Endodermal cell (in vitro differentiated cells): ENCODE results near the gene NXF1. TPM values are rescaled to one million over a fixed set of nuclear protein-coding genes. Genes with fewer than 3 reads are reported as not detected.
A peak's percentile ranks its signal among the peaks of the same experiment; 100 is the strongest.

Experiments
- DNase-seq: peaks from one replicate; pipeline ENCODE4 v3.0.0-alpha.2; 2017
- H3K27ac ChIP-seq: 2 replicates; pipeline ENCODE4 v1.5.1; 2013; ENCODE audit warnings: mild to moderate bottlenecking, low read depth, low read length, moderate library complexity
- H3K27me3 ChIP-seq: 2 replicates; pipeline ENCODE4 v1.6.1; 2013; ENCODE audit warnings: mild to moderate bottlenecking, low read length, moderate library complexity; ENCODE audit not compliant: insufficient read depth, control insufficient read depth, poor library complexity, severe bottlenecking
- H3K36me3 ChIP-seq: 2 replicates; pipeline ENCODE4 v1.7.0; 2013; ENCODE audit warnings: mild to moderate bottlenecking, low read length, moderate library complexity; ENCODE audit not compliant: control insufficient read depth, insufficient read depth
- H3K4me1 ChIP-seq: one replicate; pipeline ENCODE4 v1.7.0; 2013; ENCODE audit warnings: low read length; ENCODE audit not compliant: control insufficient read depth, insufficient read depth
- H3K4me3 ChIP-seq: 2 replicates; pipeline ENCODE4 v1.5.1; 2013; ENCODE audit warnings: mild to moderate bottlenecking, low read length, moderate library complexity
- H3K9ac ChIP-seq: 2 replicates; pipeline ENCODE4 v1.6.1; 2013; ENCODE audit warnings: mild to moderate bottlenecking, low read length, moderate library complexity; ENCODE audit not compliant: poor library complexity, severe bottlenecking; ENCODE audit errors: extremely low read depth
- H3K9me3 ChIP-seq: 2 replicates; pipeline ENCODE4 v1.6.1; 2013; ENCODE audit warnings: mild to moderate bottlenecking, low read length, moderate library complexity; ENCODE audit not compliant: control insufficient read depth
- H3K27ac Mint-ChIP-seq: 2 replicates; pipeline ENCODE4 v1.8.0; 2020; ENCODE audit warnings: mixed read lengths
- H3K27me3 Mint-ChIP-seq: 2 replicates; pipeline ENCODE4 v1.8.0; 2021; ENCODE audit warnings: mild to moderate bottlenecking, mixed read lengths; ENCODE audit not compliant: insufficient read depth
- H3K36me3 Mint-ChIP-seq: 2 replicates; pipeline ENCODE4 v1.8.0; 2020; ENCODE audit warnings: low read depth, mixed read lengths
- H3K4me1 Mint-ChIP-seq: 2 replicates; pipeline ENCODE4 v1.8.0; 2020; ENCODE audit warnings: mixed read lengths
- H3K4me3 Mint-ChIP-seq: 2 replicates; pipeline ENCODE4 v1.8.0; 2020; ENCODE audit warnings: mild to moderate bottlenecking, moderate library complexity, mixed read lengths
- H3K9me3 Mint-ChIP-seq: 2 replicates; pipeline ENCODE4 v1.8.0; 2020; ENCODE audit warnings: mild to moderate bottlenecking, mixed read lengths
- WGBS, 2 experiments: methylation state at CpG; one replicate each; pipeline versions ENCODE4 v1.1.5 to v1.1.7; 2013; ENCODE audit warnings: missing lambda C conversion rate in 2 of 2, mixed read lengths in 1 of 2; ENCODE audit not compliant: insufficient coverage in 1 of 2, insufficient read length in 1 of 2; 5-methylcytosine and 5-hydroxymethylcytosine counted together
- total RNA-seq, 2 donors: library from RNA; stranded (reverse); fragmentation: NEBNext Ultra II Directional in 1 of 2; extraction: Animal tissue kit (Norgen Biotek cat#: 25700) in 1 of 2; gene quantifications; 2 replicates in 1 of 2; 3 replicates in 1 of 2; pipeline ENCODE4 v1.2.1, GENCODE V29; 2021
- TF ChIP-seq, protein P1 (sequence below): fragments of 200-600 bp; sonication (generic); conservative IDR thresholded peaks from 2 replicates; pipeline ENCODE4 v1.5.0; 2021; ENCODE audit warnings: antibody characterized with exemption, mild to moderate bottlenecking

The NXF1 gene
- total RNA-seq, 2 donors from 2014 or later, result 45.8 to 61.4 TPM

DNA sequence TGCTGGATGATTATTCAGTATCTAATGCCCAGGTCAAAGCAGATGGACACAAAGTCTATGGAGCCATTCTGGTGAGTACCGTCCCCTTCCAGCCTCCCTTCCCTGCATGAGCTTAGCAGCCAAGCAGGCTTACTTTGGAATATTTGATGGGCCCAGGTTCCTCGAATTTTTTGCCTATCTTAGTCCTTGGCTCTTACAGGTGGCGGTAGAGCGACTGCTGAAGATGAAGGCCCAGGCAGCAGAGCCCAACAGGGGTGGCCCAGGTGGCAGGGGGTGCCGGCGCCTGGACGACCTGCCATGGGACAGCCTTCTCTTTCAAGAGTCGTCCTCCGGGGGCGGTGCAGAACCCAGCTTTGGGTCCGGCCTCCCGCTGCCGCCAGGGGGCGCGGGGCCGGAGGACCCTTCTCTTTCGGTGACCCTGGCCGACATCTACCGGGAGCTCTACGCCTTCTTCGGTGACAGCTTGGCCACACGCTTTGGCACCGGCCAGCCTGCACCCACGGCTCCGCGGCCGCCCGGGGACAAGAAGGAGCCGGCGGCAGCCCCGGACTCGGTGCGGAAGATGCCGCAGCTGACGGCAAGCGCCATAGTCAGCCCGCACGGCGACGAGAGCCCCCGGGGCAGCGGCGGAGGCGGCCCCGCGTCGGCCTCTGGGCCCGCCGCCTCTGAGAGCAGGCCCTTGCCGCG lies 18.8 kb downstream of the NXF1 start:
- H3K9me3 Mint-ChIP-seq, result no peaks in the 10 kb centered on the region
- Histone ChIP-seq H3K9me3 (no peaks in the 10 kb centered on the region), H3K36me3 (peaks cover 44% of the 10 kb centered on the region), H3K4me1 (no peaks in the 10 kb centered on the region), H3K27me3 (no peaks in the 10 kb centered on the region), H3K9ac (peak overlapping the region; percentile 78), H3K27ac (peak overlapping the region; percentile 80), H3K4me3 (peak overlapping the region; percentile 97)
- peak overlapping the region; percentile 89 for H3K4me3 Mint-ChIP-seq
- TF ChIP-seq, protein P1, sequence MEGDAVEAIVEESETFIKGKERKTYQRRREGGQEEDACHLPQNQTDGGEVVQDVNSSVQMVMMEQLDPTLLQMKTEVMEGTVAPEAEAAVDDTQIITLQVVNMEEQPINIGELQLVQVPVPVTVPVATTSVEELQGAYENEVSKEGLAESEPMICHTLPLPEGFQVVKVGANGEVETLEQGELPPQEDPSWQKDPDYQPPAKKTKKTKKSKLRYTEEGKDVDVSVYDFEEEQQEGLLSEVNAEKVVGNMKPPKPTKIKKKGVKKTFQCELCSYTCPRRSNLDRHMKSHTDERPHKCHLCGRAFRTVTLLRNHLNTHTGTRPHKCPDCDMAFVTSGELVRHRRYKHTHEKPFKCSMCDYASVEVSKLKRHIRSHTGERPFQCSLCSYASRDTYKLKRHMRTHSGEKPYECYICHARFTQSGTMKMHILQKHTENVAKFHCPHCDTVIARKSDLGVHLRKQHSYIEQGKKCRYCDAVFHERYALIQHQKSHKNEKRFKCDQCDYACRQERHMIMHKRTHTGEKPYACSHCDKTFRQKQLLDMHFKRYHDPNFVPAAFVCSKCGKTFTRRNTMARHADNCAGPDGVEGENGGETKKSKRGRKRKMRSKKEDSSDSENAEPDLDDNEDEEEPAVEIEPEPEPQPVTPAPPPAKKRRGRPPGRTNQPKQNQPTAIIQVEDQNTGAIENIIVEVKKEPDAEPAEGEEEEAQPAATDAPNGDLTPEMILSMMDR, result peak; percentile 98
- WGBS, 2 experiments, result 6 to 10% methylated on average over 22 to 51 of the region's 51 CpGs
- DNase-seq, result peak; percentile 97
- H3K27me3 Mint-ChIP-seq, result no peaks in the 10 kb centered on the region
- H3K4me1 Mint-ChIP-seq, result peaks cover 9% of the 10 kb centered on the region
- peaks cover 45% of the 10 kb centered on the region for H3K36me3 Mint-ChIP-seq
- peak overlapping the region; percentile 81 for H3K27ac Mint-ChIP-seq

DNA sequence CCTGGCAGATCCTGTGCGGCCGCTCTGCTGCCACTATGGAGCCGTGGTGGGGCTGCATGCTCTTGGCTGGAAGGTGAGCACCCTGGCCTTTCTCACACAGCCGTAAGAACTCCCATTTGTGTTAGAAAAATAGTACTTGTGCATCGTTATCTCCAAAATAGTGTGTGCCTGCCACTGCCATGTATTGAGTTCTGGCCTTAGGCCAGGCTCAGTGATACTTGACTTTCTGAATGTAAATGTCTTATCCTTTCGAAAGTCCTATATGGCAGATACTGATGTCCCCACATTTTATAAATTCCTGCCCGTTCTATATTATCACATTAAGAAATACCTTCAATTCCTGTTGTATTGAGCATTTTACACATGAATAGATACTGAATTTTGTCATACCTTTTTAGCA lies 22.5 kb downstream of the NXF1 start:
- Histone ChIP-seq H3K27me3 (no peaks in the 10 kb centered on the region), H3K9ac (no peak overlapping the region), H3K36me3 (peaks cover 41% of the 10 kb centered on the region), H3K4me3 (no peak overlapping the region), H3K9me3 (no peaks in the 10 kb centered on the region), H3K27ac (no peak overlapping the region), H3K4me1 (no peaks in the 10 kb centered on the region)
- Mint-ChIP-seq H3K9me3 (no peaks in the 10 kb centered on the region), H3K4me1 (no peaks in the 10 kb centered on the region), H3K27ac (no peak overlapping the region), H3K36me3 (peaks cover 51% of the 10 kb centered on the region), H3K4me3 (no peak overlapping the region), H3K27me3 (no peaks in the 10 kb centered on the region)
- DNase-seq, result no peak
- TF ChIP-seq, protein P1, result no peak
- 94 to 95% methylated on average over 7 of the region's 7 CpGs for WGBS, 2 experiments

DNA sequence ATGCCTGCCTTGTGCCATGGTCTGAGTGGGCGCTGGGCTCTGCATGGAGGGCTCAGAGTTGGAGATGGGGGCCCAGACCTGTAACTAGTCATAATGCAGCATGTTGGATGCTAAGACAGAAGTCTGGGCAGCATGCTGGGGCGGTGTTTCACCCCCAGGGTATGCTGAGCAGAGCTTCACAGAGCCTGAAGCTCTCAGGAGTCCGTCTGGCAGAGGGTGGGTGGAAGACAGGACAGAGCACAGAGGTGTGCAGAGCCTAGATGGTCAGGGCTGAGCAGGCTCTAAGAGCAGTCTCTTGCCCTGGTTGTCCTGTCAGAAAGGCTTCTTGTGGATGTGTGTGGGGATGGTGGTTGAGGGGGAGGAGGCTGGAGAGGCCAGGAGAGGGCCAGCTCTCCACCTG lies 26.8 kb downstream of the NXF1 start:
- Histone ChIP-seq H3K27ac (no peak overlapping the region), H3K9ac (no peak overlapping the region), H3K27me3 (no peaks in the 10 kb centered on the region), H3K4me1 (no peaks in the 10 kb centered on the region), H3K9me3 (no peaks in the 10 kb centered on the region), H3K36me3 (peaks cover 47% of the 10 kb centered on the region), H3K4me3 (no peak overlapping the region)
- no peak for DNase-seq
- no peaks in the 10 kb centered on the region for H3K9me3 Mint-ChIP-seq
- H3K36me3 Mint-ChIP-seq, result peaks cover 75% of the 10 kb centered on the region
- 92% methylated on average over 2 to 3 of the region's 3 CpGs for WGBS, 2 experiments
- peak overlapping the region; percentile 39 for H3K27ac Mint-ChIP-seq
- peaks cover 4% of the 10 kb centered on the region for H3K4me1 Mint-ChIP-seq
- H3K4me3 Mint-ChIP-seq, result no peak overlapping the region
- no peaks in the 10 kb centered on the region for H3K27me3 Mint-ChIP-seq
- TF ChIP-seq, protein P1, result no peak
